Measurements from ENCODE around the gene IL17REL. TPM values are rescaled to one million over a fixed set of nuclear protein-coding genes. Genes with fewer than 3 reads are reported as not detected.

IL17REL gene
- total and polyA plus RNA-seq, 2 of the 13 experiments (the other 11 are each of a cell fraction or from before 2014, with no cell fraction given), result not detected

GRCh38 chr22:49992921-49993648, 19.5 kb downstream of the IL17REL start (continued):
- TF ChIP-seq THAP7 (CRISPR knock-in tag; IDR thresholded peaks at IDR 0.05) (no peak), GABPB1 (CRISPR knock-in tag; IDR thresholded peaks at IDR 0.05) (peak; percentile 59), HBP1 (CRISPR knock-in tag; IDR thresholded peaks at IDR 0.05; ENCODE audit: low read depth) (0 out of 2 replicates have a peak, but pooled peaks have one; percentile 42), ZKSCAN1 (IDR thresholded peaks at IDR 0.05; ENCODE audit: low read length) (0 out of 2 replicates have a peak, but pooled peaks have one; percentile 10), ZNF263 (CRISPR knock-in tag; IDR thresholded peaks at IDR 0.05) (0 out of 2 replicates have a peak, but pooled peaks have one; percentile 18), HMGXB4 (CRISPR knock-in tag; IDR thresholded peaks at IDR 0.05; ENCODE audit: borderline replicate concordance in 1 of 2, low read depth in 1 of 2) (peak; percentile 31 to 32; a peak in 1 of 4 replicates), SALL1 (CRISPR knock-in tag; IDR thresholded peaks at IDR 0.05) (peak; percentile 4; the same call in 1 of the 2 replicates), ZNF280B (CRISPR knock-in tag; IDR thresholded peaks at IDR 0.05; ENCODE audit: borderline replicate concordance) (no peak), BRD4 (CRISPR knock-in tag; IDR thresholded peaks at IDR 0.05) (no peak), UBTF (CRISPR knock-in tag; IDR thresholded peaks at IDR 0.05) (0 out of 2 replicates have a peak, but pooled peaks have one; percentile 31), THAP11 (CRISPR knock-in tag; IDR thresholded peaks at IDR 0.05) (0 out of 2 replicates have a peak, but pooled peaks have one; percentile 15), ZBTB26 (CRISPR knock-in tag; IDR thresholded peaks at IDR 0.05; ENCODE audit: borderline replicate concordance) (peak; percentile 28; the same call in 1 of the 2 replicates), ZNF446 (CRISPR knock-in tag; IDR thresholded peaks at IDR 0.05) (no peak), ZNF619 (CRISPR knock-in tag; IDR thresholded peaks at IDR 0.05) (no peak), HNF4A (CRISPR knock-in tag; IDR thresholded peaks at IDR 0.05) (no peak), KAT8 (CRISPR knock-in tag; IDR thresholded peaks at IDR 0.05) (no peak), KDM2A (CRISPR knock-in tag; IDR thresholded peaks at IDR 0.05; ENCODE audit: borderline replicate concordance, low read depth) (peak; percentile 82; the same call in 1 of the 2 replicates), ZSCAN12 (CRISPR knock-in tag; IDR thresholded peaks at IDR 0.05) (no peak), RAD21 (CRISPR knock-in tag; IDR thresholded peaks at IDR 0.05) (peak; percentile 79)

Measured in HepG2 (cell line).